Cerebellar nuclear complex (tissue), 1 donor: ENCODE measurements around the gene CAMKV.
"Not testable (repeated sequence)": the region's sequence is repeated elsewhere in the genome, so short reads cannot be mapped to it uniquely, and the experiment has no call there.

Experiments
- DNase-seq, 2 experiments: peaks; one replicate each; lab custom pipeline; 2025; lab: John Stamatoyannopoulos, UW

Gene CAMKV

GRCh38 chr3:49869525-49870126, at the start of gene CAMKV:
CAMKV (minus strand) TSS chr3:49869906; CDS start chr3:49862388, 7,518 bp downstream.
- no peak for DNase-seq

GRCh38 chr3:49917806-49918590, 48.3 kb upstream of the CAMKV start:
- DNase-seq: not testable (repeated sequence)

GRCh38 chr3:49916686-49917085, 47.0 kb upstream of the CAMKV start:
- no peak for DNase-seq

- DNase-seq: no peak
These were observed 45.2 kb upstream of the CAMKV start for GRCh38 chr3:49914906-49915305.

- no peak for DNase-seq
These were observed 43.2 kb upstream of the CAMKV start for GRCh38 chr3:49912881-49913281.

GRCh38 chr3:49911611-49912010, 41.9 kb upstream of the CAMKV start:
- no peak for DNase-seq

- no peak for DNase-seq
These were observed 41.4 kb upstream of the CAMKV start for GRCh38 chr3:49911124-49911420.

GRCh38 chr3:49910409-49911123, 40.9 kb upstream of the CAMKV start:
- no peak for DNase-seq

- no peak for DNase-seq
These were observed 38.9 kb upstream of the CAMKV start for GRCh38 chr3:49908373-49909199.

- DNase-seq: no peak
These were observed 36.5 kb upstream of the CAMKV start for GRCh38 chr3:49906073-49906743.

- not testable (repeated sequence) for DNase-seq
These were observed 34.7 kb upstream of the CAMKV start for GRCh38 chr3:49904448-49904847.

GRCh38 chr3:49903451-49904424, 34.0 kb upstream of the CAMKV start, which contains the start of gene MST1R:
MST1R (minus strand) TSS chr3:49903873; CDS start chr3:49903609, 264 bp downstream.
- no peak for DNase-seq

GRCh38 chr3:49902511-49903345, 33.0 kb upstream of the CAMKV start:
- DNase-seq: no peak

GRCh38 chr3:49901366-49902339, 31.9 kb upstream of the CAMKV start:
- no peak for DNase-seq

- no peak for DNase-seq
These were observed 30.9 kb upstream of the CAMKV start for GRCh38 chr3:49900491-49901153.

- no peak for DNase-seq
These were observed 30.1 kb upstream of the CAMKV start for GRCh38 chr3:49899815-49900214.

- no peak for DNase-seq
These were observed 29.3 kb upstream of the CAMKV start for GRCh38 chr3:49898991-49899390.

GRCh38 chr3:49896345-49896744, 26.6 kb upstream of the CAMKV start:
- no peak for DNase-seq
